Keratinocyte (primary cell): Measurements from ENCODE around the gene LRBA.

Source experiments
- EZH2 ChIP-seq: IDR thresholded peaks from one replicate; pipeline ENCODE4 v1.6.1; 2012; ENCODE audit warnings: inconsistent platforms, mild to moderate bottlenecking, low read length, moderate library complexity
- TF ChIP-seq, protein P1 (sequence below), 3 experiments: IDR thresholded peaks in 1 of 3; conservative IDR thresholded peaks in 1 of 3; optimal IDR thresholded peaks in 1 of 3; 2 replicates in 2 of 3; 3 replicates in 1 of 3; pipeline versions ENCODE3 to v1.5.1; 2011; ENCODE audit warnings: low read length in 3 of 3, mild to moderate bottlenecking in 3 of 3, moderate library complexity in 2 of 3, control low read depth in 1 of 3, inconsistent platforms in 1 of 3; ENCODE audit not compliant: insufficient read depth in 2 of 3; ENCODE audit errors: extremely low read depth in 1 of 3

DNA sequence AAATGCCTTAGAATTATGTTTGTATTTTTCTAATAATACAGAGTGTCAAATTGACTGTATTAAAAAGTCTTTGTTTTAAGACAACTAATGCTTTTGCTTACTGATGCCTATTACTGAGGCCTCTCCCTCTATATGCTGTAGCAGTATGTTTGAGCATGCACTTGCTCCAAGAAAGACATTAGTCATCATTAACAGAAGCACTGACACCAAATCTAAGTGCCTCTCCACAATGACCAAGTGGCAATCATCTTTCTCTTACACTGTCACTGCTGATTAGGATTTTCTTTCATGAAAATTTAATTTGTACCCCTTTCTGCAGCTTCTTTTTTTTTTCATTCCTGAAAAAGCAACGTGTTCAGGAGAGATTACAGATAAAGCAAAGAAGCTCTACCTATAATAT is 444.2 kb downstream of the LRBA start:
- TF ChIP-seq, protein P1, sequence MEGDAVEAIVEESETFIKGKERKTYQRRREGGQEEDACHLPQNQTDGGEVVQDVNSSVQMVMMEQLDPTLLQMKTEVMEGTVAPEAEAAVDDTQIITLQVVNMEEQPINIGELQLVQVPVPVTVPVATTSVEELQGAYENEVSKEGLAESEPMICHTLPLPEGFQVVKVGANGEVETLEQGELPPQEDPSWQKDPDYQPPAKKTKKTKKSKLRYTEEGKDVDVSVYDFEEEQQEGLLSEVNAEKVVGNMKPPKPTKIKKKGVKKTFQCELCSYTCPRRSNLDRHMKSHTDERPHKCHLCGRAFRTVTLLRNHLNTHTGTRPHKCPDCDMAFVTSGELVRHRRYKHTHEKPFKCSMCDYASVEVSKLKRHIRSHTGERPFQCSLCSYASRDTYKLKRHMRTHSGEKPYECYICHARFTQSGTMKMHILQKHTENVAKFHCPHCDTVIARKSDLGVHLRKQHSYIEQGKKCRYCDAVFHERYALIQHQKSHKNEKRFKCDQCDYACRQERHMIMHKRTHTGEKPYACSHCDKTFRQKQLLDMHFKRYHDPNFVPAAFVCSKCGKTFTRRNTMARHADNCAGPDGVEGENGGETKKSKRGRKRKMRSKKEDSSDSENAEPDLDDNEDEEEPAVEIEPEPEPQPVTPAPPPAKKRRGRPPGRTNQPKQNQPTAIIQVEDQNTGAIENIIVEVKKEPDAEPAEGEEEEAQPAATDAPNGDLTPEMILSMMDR (optimal IDR thresholded peaks at IDR 0.05 in 1 of 3, IDR thresholded peaks at IDR 0.05 in 1 of 3, conservative IDR thresholded peaks at IDR 0.05 in 1 of 3; ENCODE audit: extremely low read depth in 1 of 3, insufficient read depth in 2 of 3, low read length in 3 of 3) = no peak
- no peak for TF ChIP-seq EZH2
